HepG2 (cell line): ENCODE results near the gene CADM1. TPM values are rescaled to one million over a fixed set of nuclear protein-coding genes. Genes with fewer than 3 reads are reported as not detected.

Experiments
- ATAC-seq: fragments of 200-7000 bp; cut with Tn5 transposase; 3 replicates; pipeline ENCODE4 v1.9.1; 2020; ENCODE audit warnings: mild to moderate bottlenecking, moderate library complexity
- BruUV-seq: library from RNA; stranded (reverse); fragments of 400-500 nt; replicated peaks from 2 replicates; lab custom pipeline; 2021; lab: Mats Ljungman, UMichigan
- CTCF ChIA-PET: fragments of 300-600 bp; formaldehyde crosslinking; extraction: SDS; loops from one replicate; lab custom pipeline; 2021; ENCODE audit warnings: low total read pairs, inconsistent platforms, low intra/inter-chr PET ratio; lab: Yijun Ruan, JAX
- POLR2A ChIA-PET: fragments of 350-600 bp; sonication (Branson Sonifier 250); formaldehyde crosslinking; loops from one replicate; lab custom pipeline; 2020; ENCODE audit warnings: antibody characterized with exemption, inconsistent platforms; lab: Yijun Ruan, JAX
- DNase-seq: peaks from one replicate; pipeline ENCODE4 v3.0.0-alpha.2; 2015; ENCODE audit warnings: low spot score
- FAIRE-seq: peaks from 3 replicates; lab custom pipeline; 2011; peaks lifted over from hg19 to GRCh38; lab: Jason Lieb, UNC
- H2AFZ ChIP-seq: one replicate; pipeline ENCODE4 v1.6.1; 2011; ENCODE audit warnings: low read length, inconsistent platforms
- H3K27ac ChIP-seq: fragments of 300-600 bp; 3 replicates; pipeline ENCODE4 v1.8.0; 2011; ENCODE audit warnings: mixed run types, mild to moderate bottlenecking, mixed read lengths, low read length, inconsistent platforms; ENCODE audit not compliant: insufficient read depth; ENCODE audit errors: extremely low read length
- H3K27me3 ChIP-seq, 2 experiments: fragments of 200-600 bp in 1 of 2; 2 replicates in 1 of 2; 3 replicates in 1 of 2; pipeline versions ENCODE4 v1.6.0 to v1.8.0; 2011; ENCODE audit warnings: low read length in 2 of 2, mild to moderate bottlenecking in 2 of 2, moderate library complexity in 2 of 2, inconsistent platforms in 1 of 2; ENCODE audit not compliant: insufficient read depth in 2 of 2, control insufficient read depth in 1 of 2
- H3K36me3 ChIP-seq, 2 experiments: fragments of 200-600 bp in 1 of 2; replicated peaks in 1 of 2; 2 replicates in 1 of 2; 3 replicates in 1 of 2; pipeline versions ENCODE4 v1.5.1 to v1.8.0; 2011; ENCODE audit warnings: low read length in 2 of 2, inconsistent platforms in 1 of 2; ENCODE audit not compliant: insufficient read depth in 2 of 2, control insufficient read depth in 1 of 2
- H3K4me1 ChIP-seq: 2 replicates; pipeline ENCODE4 v1.5.1; 2012; ENCODE audit warnings: low read length, inconsistent platforms; ENCODE audit not compliant: insufficient read depth
- H3K4me2 ChIP-seq: 2 replicates; pipeline ENCODE4 v1.6.0; 2011; ENCODE audit warnings: low read depth, low read length, inconsistent platforms
- H3K4me3 ChIP-seq, 3 experiments: fragments of 200-600 bp in 1 of 3; sonication (generic), shearing (Covaris generic) in 1 of 3; replicated peaks in 1 of 3; 2 replicates each; pipeline ENCODE4 v1.5.1; 2011 to 2016; ENCODE audit warnings: low read length in 3 of 3, inconsistent platforms in 2 of 3, low read depth in 2 of 3, mild to moderate bottlenecking in 2 of 3, control low read depth in 1 of 3, mixed read lengths in 1 of 3; ENCODE audit not compliant: insufficient read depth in 1 of 3
- H3K79me2 ChIP-seq: one replicate; pipeline ENCODE4 v1.6.1; 2011; ENCODE audit warnings: low read length, inconsistent platforms; ENCODE audit not compliant: insufficient read depth
- H3K9ac ChIP-seq: 2 replicates; pipeline ENCODE4 v1.6.0; 2011; ENCODE audit warnings: mild to moderate bottlenecking, low read depth, low read length, inconsistent platforms; ENCODE audit not compliant: insufficient read depth
- H3K9me3 ChIP-seq: 2 replicates; pipeline ENCODE4 v1.5.1; 2012; ENCODE audit warnings: mild to moderate bottlenecking, low read length
- H4K20me1 ChIP-seq: 2 replicates; pipeline ENCODE4 v1.6.0; 2011; ENCODE audit warnings: inconsistent platforms, mild to moderate bottlenecking, low read length, moderate library complexity; ENCODE audit not compliant: insufficient read depth
- HMG20B ChIP-seq: conservative IDR thresholded peaks from 2 replicates; pipeline ENCODE4 v1.6.1; 2016; ENCODE audit warnings: missing genetic modification reagents, missing compliant biosample characterization
- HNF4A ChIP-seq: sonication (generic); formaldehyde crosslinking; IDR thresholded peaks from 2 replicates; pipeline ENCODE4 v1.4.0; 2020; ENCODE audit warnings: missing genetic modification reagents
- PHF21A ChIP-seq: sonication (generic); formaldehyde crosslinking; IDR thresholded peaks from 2 replicates; pipeline ENCODE4 v1.5.0; 2020; ENCODE audit warnings: mild to moderate bottlenecking, missing genetic modification reagents
- RCOR2 ChIP-seq: IDR thresholded peaks from 2 replicates; pipeline ENCODE4 v1.6.1; 2016; ENCODE audit warnings: missing biosample characterization, missing genetic modification reagents
- SMYD3 ChIP-seq: sonication (generic); formaldehyde crosslinking; IDR thresholded peaks from 2 replicates; pipeline ENCODE4 v1.8.1; 2023; ENCODE audit warnings: mild to moderate bottlenecking, missing genetic modification reagents
- SSRP1 ChIP-seq: IDR thresholded peaks from 2 replicates; pipeline ENCODE4 v1.6.1; 2016; ENCODE audit warnings: control low read depth
- TCF7 ChIP-seq: sonication (generic); IDR thresholded peaks from 2 replicates; pipeline ENCODE4 v1.6.1; 2016; ENCODE audit warnings: antibody characterized with exemption, low read depth
- ZNF317 ChIP-seq: sonication (generic); formaldehyde crosslinking; IDR thresholded peaks from 2 replicates; pipeline ENCODE4 v1.5.0; 2020; ENCODE audit warnings: mild to moderate bottlenecking, missing genetic modification reagents
- ZNF367 ChIP-seq: sonication (generic); formaldehyde crosslinking; IDR thresholded peaks from 2 replicates; pipeline ENCODE4 v1.4.0; 2020; ENCODE audit warnings: missing genetic modification reagents, borderline replicate concordance
- ZNF543 ChIP-seq: sonication (generic); formaldehyde crosslinking; IDR thresholded peaks from 2 replicates; pipeline ENCODE4 v1.4.0; 2020; ENCODE audit warnings: mild to moderate bottlenecking, missing genetic modification reagents
- ZNF839 ChIP-seq: sonication (generic); formaldehyde crosslinking; IDR thresholded peaks from 2 replicates; pipeline ENCODE4 v1.4.0; 2020; ENCODE audit warnings: missing genetic modification reagents, mild to moderate bottlenecking, borderline replicate concordance
- WGBS: methylation state at CpG from one replicate; pipeline ENCODE4 v1.1.6; 2017; ENCODE audit warnings: low lambda C conversion rate; 5-methylcytosine and 5-hydroxymethylcytosine counted together
- in situ Hi-C: cut with HindIII; loops from 2 replicates; pipeline ENCODE4 v1.10.0; 2017; ENCODE audit warnings: low pct_unique_long_range_greater_than_20kb; ENCODE audit not compliant: extremely low pct_ligation_motif_present
- intact Hi-C: fragments of 100-400 bp; cut with micrococcal nuclease; formaldehyde crosslinking; loops from one replicate; pipeline ENCODE4 v1.10.0; 2022; ENCODE audit not compliant: unreplicated experiment
- polyA plus RNA-seq, 8 experiments: library from polyadenylated mRNA; depleted of rRNA in 3 of 8; stranded (reverse) in 7 of 8; unstranded in 1 of 8; fragments of >200 nt; fragmentation: Illumina TruSeq in 4 of 8; extraction: Trizol in 4 of 8; gene quantifications; 2 replicates each; pipeline versions ENCODE4 v1.2.1 to v1.2.3, GENCODE V29; 2011 to 2016; ENCODE audit warnings: low read depth in 4 of 8, missing spikeins in 1 of 8, mixed read lengths in 1 of 8; ENCODE audit not compliant: insufficient read depth in 1 of 8
- total RNA-seq, 5 experiments: library from RNA; depleted of rRNA; stranded (reverse); fragments of >200 nt; fragmentation: Illumina TruSeq; extraction: Trizol; gene quantifications; 2 replicates each; pipeline ENCODE4 v1.2.3, GENCODE V29; 2016; ENCODE audit warnings: low read depth in 1 of 5
- TF ChIP-seq, protein P1 (sequence below): sonication (generic); formaldehyde crosslinking; IDR thresholded peaks from 2 replicates; pipeline ENCODE4 v1.5.0; 2020; ENCODE audit warnings: missing genetic modification reagents
- TF ChIP-seq, protein P2 (sequence below): sonication (generic); formaldehyde crosslinking; IDR thresholded peaks from 2 replicates; pipeline ENCODE4 v1.5.1; 2020; ENCODE audit warnings: missing genetic modification reagents, mild to moderate bottlenecking, borderline replicate concordance
- TF ChIP-seq, protein P3 (sequence below): sonication (generic); formaldehyde crosslinking; IDR thresholded peaks from 2 replicates; pipeline ENCODE4 v1.4.0; 2020; ENCODE audit warnings: low read depth, mild to moderate bottlenecking, missing genetic modification reagents
- TF ChIP-seq, protein P4 (sequence below): sonication (generic); formaldehyde crosslinking; IDR thresholded peaks from 2 replicates; pipeline ENCODE4 v1.4.0; 2020; ENCODE audit warnings: missing genetic modification reagents
- TF ChIP-seq, protein P5 (sequence below): sonication (generic); IDR thresholded peaks from 2 replicates; pipeline ENCODE4 v1.6.1; 2016; ENCODE audit warnings: low read depth, borderline replicate concordance

CADM1 gene
- total and polyA plus RNA-seq, 2 of the 13 experiments (the other 11 are each of a cell fraction or from before 2014, with no cell fraction given): 71.3 to 122 TPM

DNA sequence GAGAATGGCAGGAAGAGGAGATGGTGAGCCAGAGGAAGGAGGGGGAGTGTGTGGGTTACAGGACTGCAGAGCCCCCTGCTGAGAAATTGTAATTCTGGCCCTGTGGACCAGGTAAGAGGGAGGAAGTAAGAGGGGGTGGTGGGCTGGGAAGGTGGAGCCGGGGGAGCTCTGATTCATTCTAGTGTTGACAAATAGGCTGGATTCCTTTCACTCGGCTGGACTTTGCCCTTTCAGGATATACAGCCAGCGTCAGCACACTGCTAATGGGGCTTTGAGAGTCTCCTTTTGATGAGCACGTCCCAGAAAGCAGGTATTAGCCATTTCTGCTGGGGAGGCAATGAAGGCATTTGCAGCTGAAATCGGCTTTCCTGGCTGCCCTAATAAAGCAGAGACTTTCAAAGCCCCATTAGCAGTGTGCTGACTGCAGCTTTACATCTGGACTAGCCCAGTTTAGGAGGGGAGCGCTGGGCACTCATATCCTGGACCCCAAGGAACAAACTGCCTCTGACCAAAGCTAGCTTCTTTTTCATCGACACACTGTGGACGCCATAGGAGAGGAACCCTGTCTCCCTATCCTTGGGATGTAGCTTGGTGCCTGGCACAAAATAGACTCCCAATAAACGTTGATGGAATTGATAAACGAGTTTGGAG lies 44.8 kb upstream of the CADM1 start:
- BruUV-seq: no TSS peak
- FAIRE-seq: peak; percentile 77
- in situ Hi-C loops: no loop called here
- ChIA-PET POLR2A (interaction anchor here (0.6 to 2.2 kb wide), 5 partner anchors 25 to 825 kb away, joined by 3 to 7 read pairs (median 6); partner anchors contain the start of gene CADM1), CTCF (interaction anchor here (1.3 kb wide), 1 partner anchor 214 kb away, joined by 4 read pairs; no protein-coding TSS in a partner anchor)
- DNase-seq: peak; percentile 95
- WGBS: 35% methylated on average over 10 of the region's 10 CpGs
- peak overlapping the region in 1 of 3 experiments; percentile 32; a peak in 1 of 6 replicates for H3K4me3 ChIP-seq
- peak; percentile 93 for ATAC-seq
- intact Hi-C loops: loop anchor here (10.0 kb wide), 1 partner anchor 126 kb away; no protein-coding TSS in a partner anchor
- no peaks in the 10 kb centered on the region for H3K9me3 ChIP-seq
- no peaks in the 10 kb centered on the region for H4K20me1 ChIP-seq
- H3K27ac ChIP-seq: peak overlapping the region; percentile 59
- H3K27me3 ChIP-seq: peaks cover 1 to 5% of the 10 kb centered on the region in 2 experiments; a peak in 1 of 5 replicates
- H3K36me3 ChIP-seq: no peaks in the 10 kb centered on the region
- peaks cover 47% of the 10 kb centered on the region for H3K4me1 ChIP-seq
- no peak overlapping the region for H3K9ac ChIP-seq
- H3K4me2 ChIP-seq: peak overlapping the region; percentile 82
- H2AFZ ChIP-seq: peak overlapping the region; percentile 24
- H3K79me2 ChIP-seq: no peaks in the 10 kb centered on the region
- TF ChIP-seq SMYD3 (CRISPR knock-in tag): no peak
- TF ChIP-seq, protein P1, sequence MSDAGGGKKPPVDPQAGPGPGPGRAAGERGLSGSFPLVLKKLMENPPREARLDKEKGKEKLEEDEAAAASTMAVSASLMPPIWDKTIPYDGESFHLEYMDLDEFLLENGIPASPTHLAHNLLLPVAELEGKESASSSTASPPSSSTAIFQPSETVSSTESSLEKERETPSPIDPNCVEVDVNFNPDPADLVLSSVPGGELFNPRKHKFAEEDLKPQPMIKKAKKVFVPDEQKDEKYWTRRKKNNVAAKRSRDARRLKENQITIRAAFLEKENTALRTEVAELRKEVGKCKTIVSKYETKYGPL: no peak
- TF ChIP-seq ZNF839 (CRISPR knock-in tag): no peak
- no peak for TF ChIP-seq ZNF367
- TF ChIP-seq ZNF543 (CRISPR knock-in tag): no peak
- TF ChIP-seq, protein P2, sequence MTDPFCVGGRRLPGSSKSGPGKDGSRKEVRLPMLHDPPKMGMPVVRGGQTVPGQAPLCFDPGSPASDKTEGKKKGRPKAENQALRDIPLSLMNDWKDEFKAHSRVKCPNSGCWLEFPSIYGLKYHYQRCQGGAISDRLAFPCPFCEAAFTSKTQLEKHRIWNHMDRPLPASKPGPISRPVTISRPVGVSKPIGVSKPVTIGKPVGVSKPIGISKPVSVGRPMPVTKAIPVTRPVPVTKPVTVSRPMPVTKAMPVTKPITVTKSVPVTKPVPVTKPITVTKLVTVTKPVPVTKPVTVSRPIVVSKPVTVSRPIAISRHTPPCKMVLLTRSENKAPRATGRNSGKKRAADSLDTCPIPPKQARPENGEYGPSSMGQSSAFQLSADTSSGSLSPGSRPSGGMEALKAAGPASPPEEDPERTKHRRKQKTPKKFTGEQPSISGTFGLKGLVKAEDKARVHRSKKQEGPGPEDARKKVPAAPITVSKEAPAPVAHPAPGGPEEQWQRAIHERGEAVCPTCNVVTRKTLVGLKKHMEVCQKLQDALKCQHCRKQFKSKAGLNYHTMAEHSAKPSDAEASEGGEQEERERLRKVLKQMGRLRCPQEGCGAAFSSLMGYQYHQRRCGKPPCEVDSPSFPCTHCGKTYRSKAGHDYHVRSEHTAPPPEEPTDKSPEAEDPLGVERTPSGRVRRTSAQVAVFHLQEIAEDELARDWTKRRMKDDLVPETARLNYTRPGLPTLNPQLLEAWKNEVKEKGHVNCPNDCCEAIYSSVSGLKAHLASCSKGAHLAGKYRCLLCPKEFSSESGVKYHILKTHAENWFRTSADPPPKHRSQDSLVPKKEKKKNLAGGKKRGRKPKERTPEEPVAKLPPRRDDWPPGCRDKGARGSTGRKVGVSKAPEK (CRISPR knock-in tag): no peak
- TF ChIP-seq, protein P3, sequence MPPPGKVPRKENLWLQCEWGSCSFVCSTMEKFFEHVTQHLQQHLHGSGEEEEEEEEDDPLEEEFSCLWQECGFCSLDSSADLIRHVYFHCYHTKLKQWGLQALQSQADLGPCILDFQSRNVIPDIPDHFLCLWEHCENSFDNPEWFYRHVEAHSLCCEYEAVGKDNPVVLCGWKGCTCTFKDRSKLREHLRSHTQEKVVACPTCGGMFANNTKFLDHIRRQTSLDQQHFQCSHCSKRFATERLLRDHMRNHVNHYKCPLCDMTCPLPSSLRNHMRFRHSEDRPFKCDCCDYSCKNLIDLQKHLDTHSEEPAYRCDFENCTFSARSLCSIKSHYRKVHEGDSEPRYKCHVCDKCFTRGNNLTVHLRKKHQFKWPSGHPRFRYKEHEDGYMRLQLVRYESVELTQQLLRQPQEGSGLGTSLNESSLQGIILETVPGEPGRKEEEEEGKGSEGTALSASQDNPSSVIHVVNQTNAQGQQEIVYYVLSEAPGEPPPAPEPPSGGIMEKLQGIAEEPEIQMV (CRISPR knock-in tag): no peak
- TF ChIP-seq HNF4A (CRISPR knock-in tag): peak; percentile 82
- no peak for TF ChIP-seq TCF7
- TF ChIP-seq RCOR2 (CRISPR knock-in tag): no peak
- TF ChIP-seq, protein P4, sequence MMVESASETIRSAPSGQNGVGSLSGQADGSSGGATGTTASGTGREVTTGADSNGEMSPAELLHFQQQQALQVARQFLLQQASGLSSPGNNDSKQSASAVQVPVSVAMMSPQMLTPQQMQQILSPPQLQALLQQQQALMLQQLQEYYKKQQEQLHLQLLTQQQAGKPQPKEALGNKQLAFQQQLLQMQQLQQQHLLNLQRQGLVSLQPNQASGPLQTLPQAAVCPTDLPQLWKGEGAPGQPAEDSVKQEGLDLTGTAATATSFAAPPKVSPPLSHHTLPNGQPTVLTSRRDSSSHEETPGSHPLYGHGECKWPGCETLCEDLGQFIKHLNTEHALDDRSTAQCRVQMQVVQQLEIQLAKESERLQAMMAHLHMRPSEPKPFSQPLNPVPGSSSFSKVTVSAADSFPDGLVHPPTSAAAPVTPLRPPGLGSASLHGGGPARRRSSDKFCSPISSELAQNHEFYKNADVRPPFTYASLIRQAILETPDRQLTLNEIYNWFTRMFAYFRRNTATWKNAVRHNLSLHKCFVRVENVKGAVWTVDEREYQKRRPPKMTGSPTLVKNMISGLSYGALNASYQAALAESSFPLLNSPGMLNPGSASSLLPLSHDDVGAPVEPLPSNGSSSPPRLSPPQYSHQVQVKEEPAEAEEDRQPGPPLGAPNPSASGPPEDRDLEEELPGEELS (CRISPR knock-in tag): peak; percentile 88
- no peak for TF ChIP-seq ZNF317 (CRISPR knock-in tag)
- TF ChIP-seq, protein P5, sequence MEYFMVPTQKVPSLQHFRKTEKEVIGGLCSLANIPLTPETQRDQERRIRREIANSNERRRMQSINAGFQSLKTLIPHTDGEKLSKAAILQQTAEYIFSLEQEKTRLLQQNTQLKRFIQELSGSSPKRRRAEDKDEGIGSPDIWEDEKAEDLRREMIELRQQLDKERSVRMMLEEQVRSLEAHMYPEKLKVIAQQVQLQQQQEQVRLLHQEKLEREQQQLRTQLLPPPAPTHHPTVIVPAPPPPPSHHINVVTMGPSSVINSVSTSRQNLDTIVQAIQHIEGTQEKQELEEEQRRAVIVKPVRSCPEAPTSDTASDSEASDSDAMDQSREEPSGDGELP: no peak
- no peak for TF ChIP-seq SSRP1 (CRISPR knock-in tag)
- TF ChIP-seq HMG20B (CRISPR knock-in tag): 0 out of 2 replicates have a peak, but pooled peaks have one; percentile 19
- TF ChIP-seq PHF21A (CRISPR knock-in tag): peak; percentile 63; the same call in 1 of the 2 replicates
